Upper lobe of left lung (tissue), 6 donors: ENCODE data around the gene TIMM29. TPM values are rescaled to one million over a fixed set of nuclear protein-coding genes. Genes with fewer than 3 reads are reported as not detected.
A peak's percentile ranks its signal among the peaks of the same experiment; 100 is the strongest.
"Not testable (repeated sequence)": the region's sequence is repeated elsewhere in the genome, so short reads cannot be mapped to it uniquely, and the experiment has no call there.

Source experiments
- ATAC-seq, 2 donors: fragments of 200-7000 bp; cut with Tn5 transposase; one replicate each; pipeline ENCODE4 v1.9.1; 2022; ENCODE audit warnings: mild to moderate bottlenecking in 2 of 2, moderate library complexity in 2 of 2; ENCODE audit not compliant: low FRiP score in 2 of 2
- DNase-seq, 2 donors: peaks; one replicate each; pipeline ENCODE4 v3.0.0-alpha.2; 2019 to 2020
- H3K27ac ChIP-seq, 4 donors: fragments of 200-600 bp; sonication (generic); one replicate each; pipeline ENCODE4 v1.5.1; 2016 to 2019
- H3K27me3 ChIP-seq, 4 donors: fragments of 200-600 bp; sonication (generic); one replicate each; pipeline ENCODE4 v1.5.1; 2017 to 2019
- H3K36me3 ChIP-seq, 4 donors: fragments of 200-600 bp; sonication (generic); one replicate each; pipeline ENCODE4 v1.5.1; 2016 to 2019
- H3K4me1 ChIP-seq, 4 donors: fragments of 200-600 bp; sonication (generic); one replicate each; pipeline ENCODE4 v1.5.1; 2018 to 2019
- H3K4me3 ChIP-seq, 4 donors: fragments of 200-600 bp; sonication (generic); one replicate each; pipeline ENCODE4 v1.5.1; 2017 to 2019; ENCODE audit warnings: mild to moderate bottlenecking in 2 of 4, moderate library complexity in 1 of 4
- H3K9me3 ChIP-seq, 4 donors: fragments of 200-600 bp; sonication (generic); one replicate each; pipeline ENCODE4 v1.5.1; 2018 to 2019
- EP300 ChIP-seq, 4 donors: sonication (generic); formaldehyde crosslinking; IDR thresholded peaks; one replicate each; pipeline ENCODE4 v1.5.1; 2017; ENCODE audit warnings: antibody characterized with exemption in 4 of 4, control low read depth in 2 of 4
- POLR2A ChIP-seq, 4 donors: fragments of 450-650 bp; IDR thresholded peaks; one replicate each; pipeline ENCODE4 v1.5.1; 2016 to 2017; ENCODE audit warnings: antibody characterized with exemption in 4 of 4, mild to moderate bottlenecking in 2 of 4
- POLR2AphosphoS5 ChIP-seq, 2 donors: sonication (generic); formaldehyde crosslinking; IDR thresholded peaks; one replicate each; pipeline ENCODE4 v1.5.1; 2017; ENCODE audit warnings: antibody characterized with exemption in 2 of 2
- WGBS, 2 donors: methylation state at CpG; one replicate each; pipeline ENCODE4 v1.1.5; 2017 to 2018; 5-methylcytosine and 5-hydroxymethylcytosine counted together
- total RNA-seq, 6 donors: library from RNA; depleted of rRNA in 4 of 6; stranded (reverse); fragments of >200 nt in 4 of 6; gene quantifications; one replicate each; pipeline versions ENCODE4 v1.1.0 to v1.2.1, GENCODE V29; 2016 to 2021
- TF ChIP-seq, protein P1 (sequence below), 6 experiments: fragments of 450-650 bp in 4 of 6; fragments of 200-600 bp in 2 of 6; sonication (generic) in 2 of 6; IDR thresholded peaks; one replicate each; pipeline ENCODE4 v1.5.1; 2016 to 2019; ENCODE audit warnings: antibody characterized with exemption in 6 of 6
- donor health status: DM: no; HTN: no; CAD: no; lungs with moderate emphysema.
- donor health status: DM: no; HTN: yes; CAD: no; lungs with severe emphysema.

The TIMM29 gene
- total RNA-seq, 6 donors from 2014 or later = 20.2 to 46.1 (median 32.7) TPM

DNA sequence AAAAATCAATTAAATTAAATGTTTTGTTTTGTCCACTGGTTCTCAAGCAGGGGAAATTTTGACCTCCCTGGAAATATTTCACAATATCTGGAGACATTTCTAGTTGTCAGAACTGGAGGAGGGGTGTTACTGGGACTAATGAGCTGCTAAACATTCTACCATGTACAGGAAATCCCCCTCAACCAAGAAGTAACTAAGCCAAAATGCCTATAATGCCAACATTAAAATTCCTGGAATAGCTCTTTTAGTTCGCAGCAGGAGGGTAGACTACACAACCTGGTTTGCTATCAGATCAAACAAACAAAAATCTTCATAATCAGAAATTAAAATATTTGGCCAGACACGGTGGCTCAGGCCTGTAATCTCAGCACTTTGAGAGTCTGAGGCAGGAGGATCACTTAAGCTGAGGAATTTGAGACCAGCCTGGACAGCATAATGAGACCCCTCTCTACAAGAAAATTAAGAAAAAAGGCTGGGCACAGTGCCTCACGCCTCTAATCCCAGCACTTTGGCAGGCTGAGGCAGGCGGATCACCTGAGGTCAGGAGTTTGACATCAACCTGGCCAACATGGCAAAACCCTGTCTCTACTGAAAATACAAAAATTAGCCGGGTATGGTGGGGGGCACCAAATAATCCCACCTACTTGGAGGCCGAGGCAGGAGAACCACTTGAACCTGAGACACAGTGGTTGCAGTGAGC is 18.5 kb downstream of the TIMM29 start:
- no peak for ATAC-seq
- Histone ChIP-seq H3K27me3 (no peaks in the 10 kb centered on the region), H3K36me3 (no peaks in the 10 kb centered on the region), H3K9me3 (no peaks in the 10 kb centered on the region), H3K4me3 (no peak overlapping the region), H3K4me1 (peaks cover 2 to 12% (median 8%) of the 10 kb centered on the region in 4 donors), H3K27ac (peak overlapping the region; percentile 29 to 68 (median 48))
- TF ChIP-seq EP300 (IDR thresholded peaks at IDR 0.05) = peak in 1 of 4 donors; percentile 7
- TF ChIP-seq, protein P1, sequence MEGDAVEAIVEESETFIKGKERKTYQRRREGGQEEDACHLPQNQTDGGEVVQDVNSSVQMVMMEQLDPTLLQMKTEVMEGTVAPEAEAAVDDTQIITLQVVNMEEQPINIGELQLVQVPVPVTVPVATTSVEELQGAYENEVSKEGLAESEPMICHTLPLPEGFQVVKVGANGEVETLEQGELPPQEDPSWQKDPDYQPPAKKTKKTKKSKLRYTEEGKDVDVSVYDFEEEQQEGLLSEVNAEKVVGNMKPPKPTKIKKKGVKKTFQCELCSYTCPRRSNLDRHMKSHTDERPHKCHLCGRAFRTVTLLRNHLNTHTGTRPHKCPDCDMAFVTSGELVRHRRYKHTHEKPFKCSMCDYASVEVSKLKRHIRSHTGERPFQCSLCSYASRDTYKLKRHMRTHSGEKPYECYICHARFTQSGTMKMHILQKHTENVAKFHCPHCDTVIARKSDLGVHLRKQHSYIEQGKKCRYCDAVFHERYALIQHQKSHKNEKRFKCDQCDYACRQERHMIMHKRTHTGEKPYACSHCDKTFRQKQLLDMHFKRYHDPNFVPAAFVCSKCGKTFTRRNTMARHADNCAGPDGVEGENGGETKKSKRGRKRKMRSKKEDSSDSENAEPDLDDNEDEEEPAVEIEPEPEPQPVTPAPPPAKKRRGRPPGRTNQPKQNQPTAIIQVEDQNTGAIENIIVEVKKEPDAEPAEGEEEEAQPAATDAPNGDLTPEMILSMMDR (IDR thresholded peaks at IDR 0.05) = no peak
- peak in 1 of 2 donors; percentile 7 for TF ChIP-seq POLR2AphosphoS5 (IDR thresholded peaks at IDR 0.05)
- no peak for TF ChIP-seq POLR2A (IDR thresholded peaks at IDR 0.05)
- WGBS, 2 donors = 54 to 60% methylated on average over 6 of the region's 6 CpGs
- no peak for DNase-seq

DNA sequence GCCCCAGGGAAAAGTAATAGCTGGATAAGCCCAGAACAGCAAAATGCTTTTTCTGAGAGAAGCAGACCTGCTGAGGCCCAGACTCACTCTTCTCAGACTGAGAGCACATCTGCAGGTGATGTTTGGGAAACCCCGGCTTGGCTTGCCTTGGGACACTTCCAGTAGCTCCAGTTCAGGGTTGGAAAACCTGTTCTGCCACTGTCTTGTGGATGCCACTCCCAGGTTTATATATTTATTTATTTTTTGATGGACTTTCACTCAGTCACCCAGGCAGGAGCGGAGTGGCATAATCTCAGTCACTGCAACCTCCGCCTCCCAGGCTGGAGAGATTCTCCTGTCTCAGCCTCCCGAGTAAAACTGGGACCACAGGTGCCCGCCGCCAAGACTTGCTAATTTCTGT is 24.2 kb downstream of the TIMM29 start:
- Histone ChIP-seq H3K9me3 (no peaks in the 10 kb centered on the region), H3K36me3 (no peaks in the 10 kb centered on the region), H3K4me3 (no peak overlapping the region), H3K27me3 (no peaks in the 10 kb centered on the region), H3K4me1 (peaks cover 0 to 5% (median 0%) of the 10 kb centered on the region in 4 donors), H3K27ac (no peak overlapping the region)
- TF ChIP-seq POLR2A (IDR thresholded peaks at IDR 0.05) (no peak), EP300 (IDR thresholded peaks at IDR 0.05) (no peak), POLR2AphosphoS5 (IDR thresholded peaks at IDR 0.05) (no peak)
- TF ChIP-seq, protein P1 (IDR thresholded peaks at IDR 0.05) = no peak
- WGBS, 2 donors = 63 to 83% methylated on average over 4 to 6 of the region's 6 CpGs
- ATAC-seq (no peak), DNase-seq (peak in 1 of 2 donors; percentile 56)

DNA sequence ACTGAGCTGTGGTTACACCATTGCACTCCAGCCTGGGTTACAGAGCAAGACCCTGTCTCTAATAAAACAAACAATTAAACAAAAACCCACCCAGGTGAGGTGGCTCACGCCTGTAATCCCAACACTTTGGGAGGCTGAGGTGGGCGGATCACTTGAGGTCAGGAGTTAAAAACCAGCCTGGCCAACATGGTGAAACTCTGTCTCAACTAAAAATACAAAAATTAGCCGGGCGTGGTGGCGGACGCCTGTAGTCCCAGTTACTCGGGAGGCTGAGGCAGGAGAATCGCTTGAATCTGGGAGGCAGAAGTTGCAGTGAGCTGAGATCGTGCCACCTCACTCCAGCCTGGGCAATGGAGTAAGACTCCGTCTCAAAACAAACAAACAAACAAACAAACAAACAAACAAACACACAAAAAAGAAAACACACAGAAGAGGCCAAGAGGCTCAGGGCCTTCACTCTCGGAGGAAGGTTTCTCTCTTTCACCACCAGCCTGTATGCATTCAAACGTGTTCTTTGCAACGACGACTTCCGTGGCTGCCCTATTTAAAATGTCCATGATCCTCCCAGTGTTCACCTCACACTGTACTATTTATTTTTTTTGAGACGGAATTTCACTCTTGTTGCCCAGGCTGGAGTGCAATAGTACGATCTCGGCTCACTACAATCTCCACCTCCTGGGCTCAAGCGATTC is 30.8 kb downstream of the TIMM29 start:
- not testable (repeated sequence) for H3K9me3 ChIP-seq, H3K27me3 ChIP-seq, H3K36me3 ChIP-seq, ATAC-seq, DNase-seq
- 94 to 96% methylated on average over 19 of the region's 19 CpGs for WGBS, 2 donors
- Histone ChIP-seq H3K4me3 (peak overlapping the region in 3 of 4 donors; percentile 87 to 96 (median 93)), H3K4me1 (peaks cover 18 to 35% (median 28%) of the 10 kb centered on the region in 4 donors), H3K27ac (peak overlapping the region in 3 of 4 donors; percentile 95 to 96 (median 96))

DNA sequence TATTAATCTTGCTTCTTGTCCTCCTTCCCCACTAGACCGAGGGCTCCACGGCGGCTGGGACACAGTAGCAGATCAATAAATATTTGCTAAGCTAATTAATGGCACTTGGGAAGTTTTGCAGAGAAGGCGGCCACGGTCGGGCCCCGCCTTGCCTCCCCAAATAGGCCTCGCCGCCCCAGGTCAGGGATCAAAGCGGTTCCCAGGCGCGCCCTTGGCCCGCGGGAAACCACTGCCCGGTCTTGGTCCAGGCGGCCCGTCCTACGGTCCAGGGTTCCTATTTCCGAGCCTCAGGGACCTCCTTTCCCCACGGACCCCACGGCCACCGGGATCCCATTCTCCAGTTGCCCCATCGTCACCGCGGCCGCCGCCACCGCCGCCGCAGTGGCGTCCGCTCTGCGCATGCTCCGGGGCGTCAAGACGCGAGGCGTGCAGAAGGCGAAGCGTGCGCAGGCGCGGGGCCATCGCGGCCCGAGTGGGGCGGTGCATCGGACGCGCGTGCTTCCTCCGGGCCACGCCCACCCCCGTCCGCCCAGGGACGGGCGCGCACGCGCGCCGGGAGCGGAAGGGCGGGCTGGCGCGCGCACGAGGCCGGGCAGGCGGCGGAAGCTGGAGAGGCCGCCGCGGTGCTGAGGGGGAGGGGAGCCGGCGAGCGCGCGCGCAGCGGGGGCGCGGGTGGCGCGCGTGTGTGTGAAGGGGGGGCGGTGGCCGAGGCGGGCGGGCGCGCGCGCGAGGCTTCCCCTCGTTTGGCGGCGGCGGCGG is 31.9 kb downstream of the TIMM29 start, which contains the start of gene SMARCA4:
TSS of gene SMARCA4 (plus strand) at position 717 of the 759 bp plus-strand sequence. CDS start 23,122 bp downstream, outside the sequence.
- ATAC-seq (peak; percentile 96 to 98), DNase-seq (peak; percentile 97 to 100)
- Histone ChIP-seq H3K4me3 (peak within 1 kb of the TSS; percentile 57 to 96 (median 90)), H3K27me3 (no peaks in the 10 kb centered on the region), H3K36me3 (no peaks in the 10 kb centered on the region), H3K4me1 (peaks cover 18 to 35% (median 31%) of the 10 kb centered on the region in 4 donors), H3K9me3 (no peaks in the 10 kb centered on the region), H3K27ac (peak within 1 kb of the TSS; percentile 95 to 96 (median 96))
- 0 to 2% methylated on average over 11 to 40 of the region's 100 CpGs for WGBS, 2 donors
- TF ChIP-seq POLR2AphosphoS5 (IDR thresholded peaks at IDR 0.05) (peak; percentile 93 to 98), POLR2A (IDR thresholded peaks at IDR 0.05) (peak in 3 of 4 donors; percentile 71 to 99 (median 94)), EP300 (IDR thresholded peaks at IDR 0.05) (peak in 1 of 4 donors; percentile 12)
- TF ChIP-seq, protein P1 (IDR thresholded peaks at IDR 0.05) = peak in 2 of 6 experiments; percentile 5 to 42
